Thymus (tissue), 11 donors: Measurements from ENCODE around the gene TSC22D4. TPM values are rescaled to one million over a fixed set of nuclear protein-coding genes. Genes with fewer than 3 reads are reported as not detected.
"Not testable (repeated sequence)": the region's sequence is repeated elsewhere in the genome, so short reads cannot be mapped to it uniquely, and the experiment has no call there.

Experiments
- DNase-seq, 9 donors: peaks; one replicate each; pipeline ENCODE4 v3.0.0-alpha.2; 2013; ENCODE audit warnings: low spot score in 9 of 9, low read depth in 6 of 9, missing footprints in 1 of 9
- H3K27ac ChIP-seq, 2 donors: one replicate each; pipeline ENCODE4 v1.5.1; 2013; ENCODE audit warnings: control low read depth in 1 of 2, low read depth in 1 of 2, low read length in 1 of 2, mild to moderate bottlenecking in 1 of 2, moderate library complexity in 1 of 2
- H3K27me3 ChIP-seq, 2 donors: one replicate each; pipeline ENCODE4 v1.5.1; 2013; ENCODE audit warnings: low read length in 1 of 2; ENCODE audit not compliant: control insufficient read depth in 2 of 2, insufficient read depth in 1 of 2
- H3K36me3 ChIP-seq, 2 donors: one replicate each; pipeline ENCODE4 v1.5.1; 2013; ENCODE audit warnings: low read length in 1 of 2, mild to moderate bottlenecking in 1 of 2, moderate library complexity in 1 of 2; ENCODE audit not compliant: control insufficient read depth in 2 of 2, insufficient read depth in 2 of 2
- H3K4me1 ChIP-seq, 2 donors: one replicate each; pipeline ENCODE4 v1.5.1; 2013; ENCODE audit warnings: low read length in 2 of 2; ENCODE audit not compliant: control insufficient read depth in 2 of 2, insufficient read depth in 2 of 2
- H3K4me3 ChIP-seq, 2 donors: one replicate each; pipeline ENCODE4 v1.5.1; 2013; ENCODE audit warnings: low read length in 2 of 2, control low read depth in 1 of 2, mild to moderate bottlenecking in 1 of 2
- H3K9me3 ChIP-seq, 2 donors: one replicate each; pipeline ENCODE4 v1.5.1; 2013; ENCODE audit warnings: low read length in 1 of 2, mild to moderate bottlenecking in 1 of 2; ENCODE audit not compliant: control insufficient read depth in 2 of 2, insufficient read depth in 1 of 2
- WGBS: extraction: QIAGEN DNeasy Blood & Tissue Kit; methylation state at CpG from one replicate; pipeline ENCODE4 v1.1.7; 2013; 5-methylcytosine and 5-hydroxymethylcytosine counted together
- polyA plus RNA-seq: library from polyadenylated mRNA; stranded (reverse); fragments of 200-250 nt; gene quantifications from one replicate; pipeline ENCODE4 v1.2.3, GENCODE V29; 2013
- total RNA-seq: library from RNA; stranded (reverse); fragments of 120-200 nt; gene quantifications from one replicate; pipeline ENCODE4 v1.2.4, GENCODE V29; 2013
- donor health status: healthy.

Gene TSC22D4
- total and polyA plus RNA-seq, 2 donors, result 37.4 to 67.7 TPM

GRCh38 chr7:100457033-100457432, 22.0 kb downstream of the TSC22D4 start:
- WGBS, result 99% methylated on average over 6 of the region's 6 CpGs
- Histone ChIP-seq H3K36me3 (peaks cover 24 to 28% of the 10 kb centered on the region in 2 donors), H3K27ac (no peak overlapping the region), H3K4me1 (peaks cover 10 to 32% of the 10 kb centered on the region in 2 donors), H3K27me3 (no peaks in the 10 kb centered on the region), H3K9me3 (no peaks in the 10 kb centered on the region), H3K4me3 (no peak overlapping the region)
- no peak for DNase-seq

DNA sequence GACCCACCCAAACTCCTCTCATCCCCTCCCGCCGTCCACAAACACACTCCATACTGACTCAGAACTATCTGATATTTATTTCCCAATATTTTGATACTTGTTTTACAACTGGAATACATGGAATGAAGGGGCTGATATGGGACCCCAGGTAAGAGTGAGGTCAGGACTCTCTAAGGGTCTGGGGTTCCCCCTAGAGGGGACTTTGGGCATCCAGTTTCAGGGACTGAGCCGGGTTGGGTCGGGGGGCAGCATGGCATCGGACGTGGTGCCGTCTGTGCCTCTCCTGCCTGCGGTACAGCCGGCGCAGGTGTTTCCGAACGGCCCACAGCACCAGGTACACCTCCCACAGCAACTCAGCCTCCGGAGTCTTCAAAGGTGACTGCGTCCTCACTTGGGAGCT, 22.5 kb downstream of the TSC22D4 start:
- Histone ChIP-seq H3K36me3 (peaks cover 24 to 25% of the 10 kb centered on the region in 2 donors), H3K27me3 (no peaks in the 10 kb centered on the region), H3K9me3 (no peaks in the 10 kb centered on the region), H3K4me1 (peaks cover 10 to 32% of the 10 kb centered on the region in 2 donors), H3K27ac (peak overlapping the region in 1 of 2 donors; percentile 12), H3K4me3 (no peak overlapping the region)
- DNase-seq, result no peak
- 98% methylated on average over 14 of the region's 14 CpGs for WGBS

- Histone ChIP-seq H3K27me3 (no peaks in the 10 kb centered on the region), H3K9me3 (peaks cover 0 to 3% of the 10 kb centered on the region in 2 donors), H3K4me3 (no peak overlapping the region), H3K27ac (peak overlapping the region; percentile 77 to 92), H3K36me3 (peaks cover 13 to 17% of the 10 kb centered on the region in 2 donors), H3K4me1 (peaks cover 10 to 40% of the 10 kb centered on the region in 2 donors)
- DNase-seq, result peak in 1 of 9 donors; percentile 77
- 75% methylated on average over 3 of the region's 3 CpGs for WGBS
These were observed 23.8 kb downstream of the TSC22D4 start for GRCh38 chr7:100455206-100455605.

DNA sequence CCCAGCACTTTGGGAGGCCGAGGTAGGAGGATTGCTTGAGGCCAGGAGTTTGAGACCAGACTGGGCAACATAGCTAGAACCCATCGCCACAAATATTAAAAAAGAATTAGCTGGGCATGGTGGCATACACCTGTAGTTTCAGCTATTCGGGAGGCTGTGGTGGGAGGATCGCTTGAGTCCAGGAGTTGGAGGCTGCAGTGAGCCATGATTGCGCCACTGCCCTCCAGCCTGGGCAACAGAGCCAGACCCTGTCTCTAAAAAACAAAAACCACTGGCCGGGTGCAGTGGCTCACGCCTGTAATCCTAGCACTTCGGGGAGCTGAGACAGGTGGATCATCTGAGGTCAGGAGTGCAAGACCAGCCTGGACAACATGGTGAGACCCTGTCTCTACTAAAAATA, 25.2 kb downstream of the TSC22D4 start:
- WGBS, result 98% methylated on average over 8 of the region's 8 CpGs
- not testable (repeated sequence) for H3K9me3 ChIP-seq, H3K4me3 ChIP-seq, H3K27me3 ChIP-seq, DNase-seq
- Histone ChIP-seq H3K27ac (peak overlapping the region in 1 of 2 donors; percentile 57), H3K4me1 (peaks cover 12 to 44% of the 10 kb centered on the region in 2 donors), H3K36me3 (peaks cover 6 to 15% of the 10 kb centered on the region in 2 donors)

DNA sequence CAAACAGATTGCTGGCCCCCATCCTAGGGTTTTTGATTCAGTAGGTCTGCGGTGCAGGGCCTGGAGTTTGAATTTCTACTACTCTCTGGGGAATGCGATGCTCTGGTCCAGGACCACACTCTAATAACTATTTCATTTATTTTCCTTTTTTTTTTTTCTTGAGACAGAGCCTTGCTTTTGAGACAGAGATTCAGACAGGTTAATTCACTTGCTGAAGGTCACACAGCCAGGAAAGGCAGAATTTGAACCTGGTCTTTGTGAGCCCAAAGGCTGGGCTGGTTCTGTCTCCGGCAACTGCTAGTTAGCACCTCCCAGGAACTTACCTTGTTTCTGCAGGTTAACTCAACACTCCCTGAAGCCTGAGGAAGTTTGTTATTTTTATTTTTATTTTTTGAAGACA, 26.5 kb downstream of the TSC22D4 start:
- Histone ChIP-seq H3K9me3 (peaks cover 0 to 4% of the 10 kb centered on the region in 2 donors), H3K36me3 (peaks cover 6 to 10% of the 10 kb centered on the region in 2 donors), H3K27ac (no peak overlapping the region), H3K4me3 (no peak overlapping the region), H3K27me3 (no peaks in the 10 kb centered on the region), H3K4me1 (peaks cover 12 to 44% of the 10 kb centered on the region in 2 donors)
- WGBS, result 94% methylated on average over 3 of the region's 3 CpGs
- DNase-seq, result no peak

GRCh38 chr7:100449190-100449795, 29.7 kb downstream of the TSC22D4 start:
- Histone ChIP-seq H3K4me1 (peaks cover 4 to 44% of the 10 kb centered on the region in 2 donors), H3K9me3 (peaks cover 0 to 8% of the 10 kb centered on the region in 2 donors), H3K36me3 (no peaks in the 10 kb centered on the region), H3K4me3 (no peak overlapping the region), H3K27me3 (no peaks in the 10 kb centered on the region), H3K27ac (no peak overlapping the region)
- 95% methylated on average over 13 of the region's 13 CpGs for WGBS
- DNase-seq, result no peak

DNA sequence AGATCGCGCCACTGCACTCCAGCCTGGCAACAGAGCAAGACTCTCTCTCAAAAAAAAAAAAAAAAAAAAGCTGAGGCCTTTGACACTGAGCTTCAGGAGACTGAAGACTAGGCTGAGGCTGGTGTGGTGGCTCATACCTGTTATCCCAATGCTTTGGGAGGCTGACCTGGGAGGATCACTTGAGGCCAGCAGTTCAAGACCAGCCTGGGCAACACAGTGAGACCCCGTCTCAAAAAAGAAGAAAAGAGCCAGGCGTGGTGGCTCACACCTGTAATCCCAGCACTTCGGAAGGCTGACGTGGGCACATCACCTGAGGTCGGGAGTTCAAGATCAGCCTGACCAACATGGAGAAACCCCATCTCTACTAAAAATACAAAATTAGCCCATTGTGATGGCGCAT, 31.7 kb downstream of the TSC22D4 start:
- H3K9me3 ChIP-seq, H3K36me3 ChIP-seq, H3K27ac ChIP-seq, H3K4me3 ChIP-seq, DNase-seq, H3K27me3 ChIP-seq: not testable (repeated sequence)
- 97% methylated on average over 8 of the region's 8 CpGs for WGBS
- peaks cover 4 to 37% of the 10 kb centered on the region in 2 donors for H3K4me1 ChIP-seq

DNA sequence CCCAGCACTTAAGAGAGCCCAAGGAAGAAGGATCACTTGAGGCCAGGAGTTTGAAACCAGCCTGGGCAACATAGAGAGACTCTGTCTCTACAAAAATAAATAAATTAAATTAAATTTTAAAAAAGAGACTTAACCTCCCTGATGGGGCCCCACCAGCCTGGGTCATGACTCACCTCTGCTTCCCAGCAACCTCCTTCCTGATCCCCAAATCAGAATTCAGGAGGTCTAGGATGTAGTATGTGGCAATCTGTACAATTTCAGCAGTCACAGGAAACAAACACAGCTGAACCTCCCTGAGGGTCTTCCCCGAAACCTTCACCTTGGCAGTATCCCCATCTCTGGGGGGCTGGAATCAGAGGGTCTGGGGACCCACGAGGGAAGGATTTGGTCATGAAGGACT, 33.0 kb downstream of the TSC22D4 start:
- no peaks in the 10 kb centered on the region for H3K36me3 ChIP-seq
- H3K4me3 ChIP-seq, result no peak overlapping the region
- H3K9me3 ChIP-seq, result peaks cover 0 to 9% of the 10 kb centered on the region in 2 donors
- H3K27me3 ChIP-seq, result no peaks in the 10 kb centered on the region
- WGBS, result 92% methylated on average over 2 of the region's 2 CpGs
- H3K4me1 ChIP-seq, result peaks cover 4 to 37% of the 10 kb centered on the region in 2 donors
- no peak for DNase-seq
- H3K27ac ChIP-seq, result no peak overlapping the region

GRCh38 chr7:100444311-100445278, 34.4 kb downstream of the TSC22D4 start:
- 48% methylated on average over 14 of the region's 14 CpGs for WGBS
- peak in 1 of 9 donors; percentile 38 for DNase-seq
- Histone ChIP-seq H3K4me1 (peaks cover 2 to 25% of the 10 kb centered on the region in 2 donors), H3K27ac (peak overlapping the region in 1 of 2 donors; percentile 61), H3K27me3 (no peaks in the 10 kb centered on the region), H3K36me3 (no peaks in the 10 kb centered on the region), H3K4me3 (no peak overlapping the region), H3K9me3 (peaks cover 0 to 6% of the 10 kb centered on the region in 2 donors)
